HCT116 (cell line): ENCODE data around the gene RFPL1. TPM values are rescaled to one million over a fixed set of nuclear protein-coding genes. Genes with fewer than 3 reads are reported as not detected.

ENCODE experiments used
- ATAC-seq: fragments of 200-7000 bp; cut with Tn5 transposase; 2 replicates; pipeline ENCODE4 v1.9.1; 2020; ENCODE audit warnings: mild to moderate bottlenecking, moderate library complexity
- BruUV-seq: library from RNA; stranded (reverse); fragments of 400-500 nt; replicated peaks from 2 replicates; lab custom pipeline; 2021; lab: Mats Ljungman, UMichigan
- CTCF ChIA-PET: fragments of 300-600 bp; sonication (Branson Sonifier 250); formaldehyde crosslinking; loops from one replicate; lab custom pipeline; 2021; ENCODE audit warnings: antibody characterized with exemption; lab: Charles Lee
- POLR2A ChIA-PET: fragments of 300-600, 350-600 bp; sonication (Branson Sonifier 250); formaldehyde crosslinking; loops from one replicate; lab custom pipeline; 2021; ENCODE audit warnings: antibody characterized with exemption; lab: Charles Lee
- RAD21 ChIA-PET, 2 experiments: fragments of 300-600 bp; sonication (Branson Sonifier 250); formaldehyde crosslinking; loops; one replicate each; lab custom pipeline; 2023; ENCODE audit warnings: low total read pairs in 2 of 2; ENCODE audit not compliant: uncharacterized antibody in 2 of 2, unreplicated experiment in 2 of 2, low non-redundant PET in 1 of 2; lab: Charles Lee
- DNase-seq: peaks from one replicate; pipeline ENCODE4 v3.0.0-alpha.2; 2010; ENCODE audit warnings: low read depth, low spot score
- H2AFZ ChIP-seq: fragments of 200-600 bp; shearing (Covaris generic), sonication (generic); 2 replicates; pipeline ENCODE4 v1.6.1; 2017; ENCODE audit warnings: low read depth, mixed run types, mixed read lengths, antibody characterized with exemption, low read length; ENCODE audit not compliant: poor library complexity, severe bottlenecking
- H3K27ac ChIP-seq: 2 replicates; pipeline ENCODE4 v1.5.1; 2012; ENCODE audit warnings: low read depth, low read length
- H3K27me3 ChIP-seq: fragments of 200-600 bp; sonication (generic); 2 replicates; pipeline ENCODE4 v1.6.1; 2016; ENCODE audit warnings: mixed run types, low read length, mixed read lengths; ENCODE audit not compliant: insufficient read depth
- H3K36me3 ChIP-seq, 2 experiments: fragments of 200-500 bp in 1 of 2; fragments of 200-600 bp in 1 of 2; sonication (Bioruptor generic) in 1 of 2; sonication (generic) in 1 of 2; 2 replicates each; pipeline versions ENCODE4 v1.5.1 to v1.6.1; 2014 to 2016; ENCODE audit warnings: low read length in 2 of 2, inconsistent platforms in 1 of 2, mixed read lengths in 1 of 2, mixed run types in 1 of 2; ENCODE audit not compliant: insufficient read depth in 2 of 2, control insufficient read depth in 1 of 2
- H3K4me1 ChIP-seq, 2 experiments: fragments of 200-600 bp in 1 of 2; sonication (generic) in 1 of 2; 2 replicates each; pipeline versions ENCODE4 v1.5.1 to v1.6.1; 2012 to 2017; ENCODE audit warnings: low read length in 2 of 2, inconsistent platforms in 1 of 2, mild to moderate bottlenecking in 1 of 2, mixed read lengths in 1 of 2, mixed run types in 1 of 2, moderate library complexity in 1 of 2; ENCODE audit not compliant: insufficient read depth in 2 of 2, control insufficient read depth in 1 of 2
- H3K4me2 ChIP-seq: fragments of 200-600 bp; sonication (generic); 2 replicates; pipeline ENCODE4 v1.6.1; 2017; ENCODE audit warnings: mixed run types, low read length, mixed read lengths
- H3K4me3 ChIP-seq, 2 experiments: fragments of 200-600 bp in 1 of 2; sonication (generic) in 1 of 2; replicated peaks in 1 of 2; 2 replicates each; pipeline ENCODE4 v1.5.1; 2011 to 2016; ENCODE audit warnings: low read length in 2 of 2, control low read depth in 1 of 2, low read depth in 1 of 2, mild to moderate bottlenecking in 1 of 2, mixed read lengths in 1 of 2, mixed run types in 1 of 2
- H3K79me2 ChIP-seq: fragments of 200-600 bp; sonication (generic); 2 replicates; pipeline ENCODE4 v1.6.1; 2017; ENCODE audit warnings: mild to moderate bottlenecking, mixed run types, low read length, moderate library complexity, mixed read lengths; ENCODE audit not compliant: insufficient read depth
- H3K9ac ChIP-seq: fragments of 200-600 bp; sonication (generic); 2 replicates; pipeline ENCODE4 v1.6.1; 2016; ENCODE audit warnings: low read length, mixed read lengths
- H3K9me2 ChIP-seq: fragments of 200-600 bp; sonication (generic), shearing (Covaris generic); 2 replicates; pipeline ENCODE4 v1.6.1; 2017; ENCODE audit warnings: mixed run types, mild to moderate bottlenecking, moderate library complexity; ENCODE audit not compliant: insufficient read depth
- H3K9me3 ChIP-seq, 2 experiments: fragments of 200-500 bp in 1 of 2; fragments of 200-600 bp in 1 of 2; sonication (Bioruptor generic) in 1 of 2; sonication (generic) in 1 of 2; 2 replicates each; pipeline ENCODE4 v1.6.1; 2014 to 2017; ENCODE audit warnings: low read length in 2 of 2, mixed read lengths in 2 of 2, inconsistent platforms in 1 of 2, low read depth in 1 of 2, mild to moderate bottlenecking in 1 of 2, mixed run types in 1 of 2, moderate library complexity in 1 of 2; ENCODE audit not compliant: control insufficient read depth in 1 of 2, insufficient read depth in 1 of 2
- H4K20me1 ChIP-seq: fragments of 200-600 bp; sonication (generic), shearing (Covaris generic); 2 replicates; pipeline ENCODE4 v1.6.1; 2017; ENCODE audit warnings: mixed run types, mild to moderate bottlenecking, moderate library complexity; ENCODE audit not compliant: insufficient read depth
- CBX3 ChIP-seq: IDR thresholded peaks from 2 replicates; pipeline ENCODE4 v1.6.1; 2012; ENCODE audit warnings: low read depth
- CEBPB ChIP-seq: IDR thresholded peaks from 2 replicates; pipeline ENCODE4 v1.6.1; 2012; ENCODE audit warnings: low read depth
- EGR1 ChIP-seq: IDR thresholded peaks from 2 replicates; pipeline ENCODE4 v1.6.1; 2012; ENCODE audit warnings: low read depth
- ELF1 ChIP-seq: IDR thresholded peaks from 2 replicates; pipeline ENCODE4 v1.6.1; 2012; ENCODE audit warnings: low read depth, borderline replicate concordance
- EZH2 ChIP-seq: fragments of 200-600 bp; sonication (generic); IDR thresholded peaks from 2 replicates; pipeline ENCODE4 v1.6.1; 2017; ENCODE audit warnings: antibody characterized with exemption, mixed run types
- EZH2phosphoT487 ChIP-seq: fragments of 200-600 bp; IDR thresholded peaks from 2 replicates; pipeline ENCODE4 v1.6.1; 2018; ENCODE audit warnings: antibody characterized with exemption, borderline replicate concordance
- FOSL1 ChIP-seq: IDR thresholded peaks from 2 replicates; pipeline ENCODE4 v1.6.1; 2012; ENCODE audit warnings: low read depth
- JUND ChIP-seq: IDR thresholded peaks from 2 replicates; pipeline ENCODE4 v1.6.1; 2012
- POLR2A ChIP-seq: IDR thresholded peaks from 2 replicates; pipeline ENCODE4 v1.7.0; 2011; ENCODE audit warnings: borderline replicate concordance; ENCODE audit not compliant: insufficient read depth, insufficient read length; ENCODE audit errors: extremely low read depth
- POLR2AphosphoS5 ChIP-seq: IDR thresholded peaks from 2 replicates; pipeline ENCODE4 v1.6.1; 2011; ENCODE audit warnings: mild to moderate bottlenecking, low read depth, low read length, moderate library complexity
- RAD21 ChIP-seq: IDR thresholded peaks from 2 replicates; pipeline ENCODE4 v1.6.1; 2012; ENCODE audit warnings: low read depth, mild to moderate bottlenecking
- SIN3A ChIP-seq: IDR thresholded peaks from 2 replicates; pipeline ENCODE4 v1.6.1; 2012; ENCODE audit warnings: low read depth
- SP1 ChIP-seq: IDR thresholded peaks from 2 replicates; pipeline ENCODE4 v1.6.1; 2012; ENCODE audit warnings: low read depth
- SRF ChIP-seq: IDR thresholded peaks from 2 replicates; pipeline ENCODE4 v1.6.1; 2012; ENCODE audit warnings: low read depth
- YY1 ChIP-seq: IDR thresholded peaks from 2 replicates; pipeline ENCODE4 v1.6.1; 2011; ENCODE audit warnings: low read length, low read depth, moderate library complexity, mild to moderate bottlenecking; ENCODE audit not compliant: insufficient replicate concordance; ENCODE audit errors: extremely low read depth
- ZFX ChIP-seq: fragments of 450-650 bp; IDR thresholded peaks from 2 replicates; pipeline ENCODE4 v1.6.1; 2017
- ZNF274 ChIP-seq: fragments of 200-500 bp; sonication (Bioruptor generic); IDR thresholded peaks from 2 replicates; pipeline ENCODE4 v1.6.1; 2014; ENCODE audit warnings: mild to moderate bottlenecking, low read depth, low read length, inconsistent platforms
- intact Hi-C: fragments of 100-400 bp; cut with micrococcal nuclease; formaldehyde crosslinking; loops from 2 replicates; pipeline ENCODE4 v1.10.0; 2022
- total RNA-seq: library from RNA; stranded (reverse); gene quantifications from one replicate; pipeline ENCODE4 v1.2.1, GENCODE V29; 2021; ENCODE audit not compliant: unreplicated experiment
- TF ChIP-seq, protein P1 (sequence below): IDR thresholded peaks from 2 replicates; pipeline ENCODE4 v1.6.1; 2011; ENCODE audit warnings: mild to moderate bottlenecking, low read length, moderate library complexity; ENCODE audit not compliant: insufficient replicate concordance; ENCODE audit errors: extremely low read depth
- TF ChIP-seq, protein P2 (sequence below), 3 experiments: fragments of 200-600 bp in 1 of 3; sonication (generic) in 1 of 3; IDR thresholded peaks in 2 of 3; conservative IDR thresholded peaks in 1 of 3; 2 replicates each; pipeline ENCODE4 v1.5.1; 2012 to 2017; ENCODE audit warnings: low read depth in 2 of 3, low read length in 2 of 3, antibody characterized with exemption in 1 of 3, borderline replicate concordance in 1 of 3, control low read depth in 1 of 3, mild to moderate bottlenecking in 1 of 3, mixed read lengths in 1 of 3, mixed run types in 1 of 3, moderate library complexity in 1 of 3; ENCODE audit not compliant: insufficient read depth in 1 of 3

Gene RFPL1
- total RNA-seq, 1 experiment from 2014 or later = not detected

DNA sequence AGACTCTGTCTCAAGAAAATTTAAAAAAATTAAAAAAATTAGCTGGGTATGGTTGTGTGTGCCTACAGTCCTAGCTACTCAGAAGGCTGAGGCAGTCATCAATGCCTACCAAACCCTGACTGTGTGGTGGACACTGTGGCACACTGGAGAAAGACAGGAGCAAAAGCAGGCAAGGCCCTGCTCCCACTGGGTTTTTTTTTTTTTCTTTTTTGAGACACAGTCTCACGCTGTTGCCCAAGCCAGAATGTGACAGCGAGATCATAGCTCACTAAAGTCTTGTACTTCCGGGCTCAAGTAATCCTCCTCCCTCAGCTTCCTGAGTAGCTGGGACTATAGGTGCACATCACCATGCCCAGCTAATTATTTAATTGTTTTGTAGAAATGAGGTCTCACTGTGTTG is 46.3 kb downstream of the RFPL1 start:
- H3K9me3 ChIP-seq = no peaks in the 10 kb centered on the region
- H3K4me3 ChIP-seq = no peak overlapping the region
- no peaks in the 10 kb centered on the region for H3K79me2 ChIP-seq
- intact Hi-C loops = no loop called here
- no peaks in the 10 kb centered on the region for H3K27me3 ChIP-seq
- POLR2A ChIA-PET = no interaction called here
- no peaks in the 10 kb centered on the region for H3K9me2 ChIP-seq
- ATAC-seq = no peak
- no peak for TF ChIP-seq YY1
- no peak for TF ChIP-seq CEBPB
- no peak for TF ChIP-seq EZH2
- TF ChIP-seq CBX3 = no peak
- TF ChIP-seq SP1 = no peak
- no peak for TF ChIP-seq ZFX
- TF ChIP-seq EGR1 = no peak
- no peak for TF ChIP-seq ELF1
- TF ChIP-seq RAD21 = no peak
- no peak for TF ChIP-seq POLR2AphosphoS5
- no peak for TF ChIP-seq FOSL1
- no peak for TF ChIP-seq SRF
- no peak for TF ChIP-seq POLR2A
- TF ChIP-seq, protein P1, sequence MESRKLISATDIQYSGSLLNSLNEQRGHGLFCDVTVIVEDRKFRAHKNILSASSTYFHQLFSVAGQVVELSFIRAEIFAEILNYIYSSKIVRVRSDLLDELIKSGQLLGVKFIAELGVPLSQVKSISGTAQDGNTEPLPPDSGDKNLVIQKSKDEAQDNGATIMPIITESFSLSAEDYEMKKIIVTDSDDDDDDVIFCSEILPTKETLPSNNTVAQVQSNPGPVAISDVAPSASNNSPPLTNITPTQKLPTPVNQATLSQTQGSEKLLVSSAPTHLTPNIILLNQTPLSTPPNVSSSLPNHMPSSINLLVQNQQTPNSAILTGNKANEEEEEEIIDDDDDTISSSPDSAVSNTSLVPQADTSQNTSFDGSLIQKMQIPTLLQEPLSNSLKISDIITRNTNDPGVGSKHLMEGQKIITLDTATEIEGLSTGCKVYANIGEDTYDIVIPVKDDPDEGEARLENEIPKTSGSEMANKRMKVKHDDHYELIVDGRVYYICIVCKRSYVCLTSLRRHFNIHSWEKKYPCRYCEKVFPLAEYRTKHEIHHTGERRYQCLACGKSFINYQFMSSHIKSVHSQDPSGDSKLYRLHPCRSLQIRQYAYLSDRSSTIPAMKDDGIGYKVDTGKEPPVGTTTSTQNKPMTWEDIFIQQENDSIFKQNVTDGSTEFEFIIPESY = no peak
- TF ChIP-seq, protein P2, sequence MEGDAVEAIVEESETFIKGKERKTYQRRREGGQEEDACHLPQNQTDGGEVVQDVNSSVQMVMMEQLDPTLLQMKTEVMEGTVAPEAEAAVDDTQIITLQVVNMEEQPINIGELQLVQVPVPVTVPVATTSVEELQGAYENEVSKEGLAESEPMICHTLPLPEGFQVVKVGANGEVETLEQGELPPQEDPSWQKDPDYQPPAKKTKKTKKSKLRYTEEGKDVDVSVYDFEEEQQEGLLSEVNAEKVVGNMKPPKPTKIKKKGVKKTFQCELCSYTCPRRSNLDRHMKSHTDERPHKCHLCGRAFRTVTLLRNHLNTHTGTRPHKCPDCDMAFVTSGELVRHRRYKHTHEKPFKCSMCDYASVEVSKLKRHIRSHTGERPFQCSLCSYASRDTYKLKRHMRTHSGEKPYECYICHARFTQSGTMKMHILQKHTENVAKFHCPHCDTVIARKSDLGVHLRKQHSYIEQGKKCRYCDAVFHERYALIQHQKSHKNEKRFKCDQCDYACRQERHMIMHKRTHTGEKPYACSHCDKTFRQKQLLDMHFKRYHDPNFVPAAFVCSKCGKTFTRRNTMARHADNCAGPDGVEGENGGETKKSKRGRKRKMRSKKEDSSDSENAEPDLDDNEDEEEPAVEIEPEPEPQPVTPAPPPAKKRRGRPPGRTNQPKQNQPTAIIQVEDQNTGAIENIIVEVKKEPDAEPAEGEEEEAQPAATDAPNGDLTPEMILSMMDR (IDR thresholded peaks at IDR 0.05 in 2 of 3, conservative IDR thresholded peaks at IDR 0.05 in 1 of 3; ENCODE audit: borderline replicate concordance in 1 of 3, insufficient read depth in 1 of 3, low read depth in 2 of 3, low read length in 2 of 3) = no peak
- no peak for TF ChIP-seq JUND
- TF ChIP-seq EZH2phosphoT487 = no peak
- TF ChIP-seq ZNF274 = no peak
- no peak for TF ChIP-seq SIN3A
- H2AFZ ChIP-seq = no peak overlapping the region
- no peak overlapping the region for H3K4me2 ChIP-seq
- no peak overlapping the region for H3K9ac ChIP-seq
- peaks cover 0 to 6% of the 10 kb centered on the region in 2 experiments; a peak in 2 of 4 replicates for H3K4me1 ChIP-seq
- CTCF ChIA-PET = no interaction called here
- RAD21 ChIA-PET = no interaction called here
- no TSS peak for BruUV-seq
- no peak overlapping the region for H3K27ac ChIP-seq
- no peak for DNase-seq
- no peaks in the 10 kb centered on the region for H3K36me3 ChIP-seq
- no peaks in the 10 kb centered on the region for H4K20me1 ChIP-seq
